WTC11 (cell line): ENCODE data around the gene SNX25.
"Not testable (repeated sequence)": the region's sequence is repeated elsewhere in the genome, so short reads cannot be mapped to it uniquely, and the experiment has no call there.

Experiments
- CBFB ChIP-seq: sonication (generic); formaldehyde crosslinking; IDR thresholded peaks from 2 replicates; pipeline ENCODE4 v1.8.1; 2022; ENCODE audit warnings: mild to moderate bottlenecking, low read depth, missing genetic modification reagents
- FOXK1 ChIP-seq: sonication (generic); formaldehyde crosslinking; IDR thresholded peaks from 2 replicates; pipeline ENCODE4 v1.8.0; 2022; ENCODE audit warnings: mild to moderate bottlenecking, moderate library complexity, missing genetic modification reagents
- GABPB1 ChIP-seq: sonication (generic); formaldehyde crosslinking; IDR thresholded peaks from 2 replicates; pipeline ENCODE4 v1.8.1; 2023; ENCODE audit warnings: mild to moderate bottlenecking, missing genetic modification reagents
- RELA ChIP-seq: sonication (generic); formaldehyde crosslinking; IDR thresholded peaks from 2 replicates; pipeline ENCODE4 v1.8.1; 2022; ENCODE audit warnings: missing genetic modification reagents, mild to moderate bottlenecking, borderline replicate concordance
- ZNF263 ChIP-seq: sonication (generic); formaldehyde crosslinking; IDR thresholded peaks from 2 replicates; pipeline ENCODE4 v1.8.1; 2022; ENCODE audit warnings: low read depth, mild to moderate bottlenecking, moderate library complexity, missing genetic modification reagents
- ZNF423 ChIP-seq: fragments of 250-450 bp; sonication (Bioruptor Pico); IDR thresholded peaks from 2 replicates; pipeline ENCODE4 v2.1.2; 2022; ENCODE audit warnings: mild to moderate bottlenecking, moderate library complexity
- TF ChIP-seq, protein P1 (sequence below): sonication (generic); formaldehyde crosslinking; conservative IDR thresholded peaks from 2 replicates; pipeline ENCODE4 v1.8.1; 2022; ENCODE audit warnings: mild to moderate bottlenecking, missing genetic modification reagents
- TF ChIP-seq, protein P2 (sequence below): fragments of 200-600 bp; IDR thresholded peaks from 2 replicates; pipeline ENCODE4 v1.8.0; 2022; ENCODE audit warnings: antibody characterized with exemption
- TF ChIP-seq, protein P3 (sequence below): sonication (generic); formaldehyde crosslinking; IDR thresholded peaks from 2 replicates; pipeline ENCODE4 v1.8.0; 2022; ENCODE audit warnings: mild to moderate bottlenecking, missing genetic modification reagents
- TF ChIP-seq, protein P4 (sequence below): sonication (generic); formaldehyde crosslinking; IDR thresholded peaks from 2 replicates; pipeline ENCODE4 v1.8.0; 2023; ENCODE audit warnings: missing genetic modification reagents, mild to moderate bottlenecking, borderline replicate concordance
- TF ChIP-seq, protein P5 (sequence below): sonication (generic); formaldehyde crosslinking; IDR thresholded peaks from 2 replicates; pipeline ENCODE4 v1.8.1; 2023; ENCODE audit warnings: mild to moderate bottlenecking, missing genetic modification reagents, borderline replicate concordance
- TF ChIP-seq, protein P6 (sequence below): sonication (generic); formaldehyde crosslinking; IDR thresholded peaks from 2 replicates; pipeline ENCODE4 v1.8.0; 2023; ENCODE audit warnings: mild to moderate bottlenecking, missing genetic modification reagents
- TF ChIP-seq, protein P7 (sequence below): sonication (generic); formaldehyde crosslinking; IDR thresholded peaks from 2 replicates; pipeline ENCODE4 v1.8.1; 2023; ENCODE audit warnings: mild to moderate bottlenecking, missing genetic modification reagents

DNA sequence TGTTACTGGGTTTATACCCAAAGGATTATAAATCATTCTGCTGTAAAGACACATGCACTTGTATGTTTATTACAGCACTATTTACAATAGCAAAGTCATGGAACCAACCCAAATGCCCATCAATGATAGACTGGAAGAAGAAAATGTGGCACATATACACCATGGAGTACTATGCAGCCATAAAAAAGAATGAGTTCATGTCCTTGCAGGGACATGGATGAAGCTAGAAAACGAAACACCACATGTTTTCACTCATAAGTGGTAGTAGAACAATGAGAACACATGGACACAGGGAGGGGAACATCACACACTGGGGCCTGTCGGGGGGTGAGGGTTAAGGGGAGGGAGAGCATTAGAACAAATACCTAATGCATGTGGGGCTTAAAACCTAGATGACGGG lies 108.1 kb downstream of the SNX25 start:
- TF ChIP-seq, protein P1, sequence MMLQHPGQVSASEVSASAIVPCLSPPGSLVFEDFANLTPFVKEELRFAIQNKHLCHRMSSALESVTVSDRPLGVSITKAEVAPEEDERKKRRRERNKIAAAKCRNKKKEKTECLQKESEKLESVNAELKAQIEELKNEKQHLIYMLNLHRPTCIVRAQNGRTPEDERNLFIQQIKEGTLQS (CRISPR knock-in tag), result not testable (repeated sequence)
- TF ChIP-seq, protein P2, sequence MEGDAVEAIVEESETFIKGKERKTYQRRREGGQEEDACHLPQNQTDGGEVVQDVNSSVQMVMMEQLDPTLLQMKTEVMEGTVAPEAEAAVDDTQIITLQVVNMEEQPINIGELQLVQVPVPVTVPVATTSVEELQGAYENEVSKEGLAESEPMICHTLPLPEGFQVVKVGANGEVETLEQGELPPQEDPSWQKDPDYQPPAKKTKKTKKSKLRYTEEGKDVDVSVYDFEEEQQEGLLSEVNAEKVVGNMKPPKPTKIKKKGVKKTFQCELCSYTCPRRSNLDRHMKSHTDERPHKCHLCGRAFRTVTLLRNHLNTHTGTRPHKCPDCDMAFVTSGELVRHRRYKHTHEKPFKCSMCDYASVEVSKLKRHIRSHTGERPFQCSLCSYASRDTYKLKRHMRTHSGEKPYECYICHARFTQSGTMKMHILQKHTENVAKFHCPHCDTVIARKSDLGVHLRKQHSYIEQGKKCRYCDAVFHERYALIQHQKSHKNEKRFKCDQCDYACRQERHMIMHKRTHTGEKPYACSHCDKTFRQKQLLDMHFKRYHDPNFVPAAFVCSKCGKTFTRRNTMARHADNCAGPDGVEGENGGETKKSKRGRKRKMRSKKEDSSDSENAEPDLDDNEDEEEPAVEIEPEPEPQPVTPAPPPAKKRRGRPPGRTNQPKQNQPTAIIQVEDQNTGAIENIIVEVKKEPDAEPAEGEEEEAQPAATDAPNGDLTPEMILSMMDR, result not testable (repeated sequence)
- TF ChIP-seq RELA; ZNF423 (CRISPR knock-in tag); ZNF263; GABPB1 (CRISPR knock-in tag); FOXK1 (CRISPR knock-in tag); CBFB (CRISPR knock-in tag): not testable (repeated sequence)
- TF ChIP-seq, protein P3, sequence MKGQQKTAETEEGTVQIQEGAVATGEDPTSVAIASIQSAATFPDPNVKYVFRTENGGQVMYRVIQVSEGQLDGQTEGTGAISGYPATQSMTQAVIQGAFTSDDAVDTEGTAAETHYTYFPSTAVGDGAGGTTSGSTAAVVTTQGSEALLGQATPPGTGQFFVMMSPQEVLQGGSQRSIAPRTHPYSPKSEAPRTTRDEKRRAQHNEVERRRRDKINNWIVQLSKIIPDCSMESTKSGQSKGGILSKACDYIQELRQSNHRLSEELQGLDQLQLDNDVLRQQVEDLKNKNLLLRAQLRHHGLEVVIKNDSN (CRISPR knock-in tag), result not testable (repeated sequence)
- TF ChIP-seq, protein P4, sequence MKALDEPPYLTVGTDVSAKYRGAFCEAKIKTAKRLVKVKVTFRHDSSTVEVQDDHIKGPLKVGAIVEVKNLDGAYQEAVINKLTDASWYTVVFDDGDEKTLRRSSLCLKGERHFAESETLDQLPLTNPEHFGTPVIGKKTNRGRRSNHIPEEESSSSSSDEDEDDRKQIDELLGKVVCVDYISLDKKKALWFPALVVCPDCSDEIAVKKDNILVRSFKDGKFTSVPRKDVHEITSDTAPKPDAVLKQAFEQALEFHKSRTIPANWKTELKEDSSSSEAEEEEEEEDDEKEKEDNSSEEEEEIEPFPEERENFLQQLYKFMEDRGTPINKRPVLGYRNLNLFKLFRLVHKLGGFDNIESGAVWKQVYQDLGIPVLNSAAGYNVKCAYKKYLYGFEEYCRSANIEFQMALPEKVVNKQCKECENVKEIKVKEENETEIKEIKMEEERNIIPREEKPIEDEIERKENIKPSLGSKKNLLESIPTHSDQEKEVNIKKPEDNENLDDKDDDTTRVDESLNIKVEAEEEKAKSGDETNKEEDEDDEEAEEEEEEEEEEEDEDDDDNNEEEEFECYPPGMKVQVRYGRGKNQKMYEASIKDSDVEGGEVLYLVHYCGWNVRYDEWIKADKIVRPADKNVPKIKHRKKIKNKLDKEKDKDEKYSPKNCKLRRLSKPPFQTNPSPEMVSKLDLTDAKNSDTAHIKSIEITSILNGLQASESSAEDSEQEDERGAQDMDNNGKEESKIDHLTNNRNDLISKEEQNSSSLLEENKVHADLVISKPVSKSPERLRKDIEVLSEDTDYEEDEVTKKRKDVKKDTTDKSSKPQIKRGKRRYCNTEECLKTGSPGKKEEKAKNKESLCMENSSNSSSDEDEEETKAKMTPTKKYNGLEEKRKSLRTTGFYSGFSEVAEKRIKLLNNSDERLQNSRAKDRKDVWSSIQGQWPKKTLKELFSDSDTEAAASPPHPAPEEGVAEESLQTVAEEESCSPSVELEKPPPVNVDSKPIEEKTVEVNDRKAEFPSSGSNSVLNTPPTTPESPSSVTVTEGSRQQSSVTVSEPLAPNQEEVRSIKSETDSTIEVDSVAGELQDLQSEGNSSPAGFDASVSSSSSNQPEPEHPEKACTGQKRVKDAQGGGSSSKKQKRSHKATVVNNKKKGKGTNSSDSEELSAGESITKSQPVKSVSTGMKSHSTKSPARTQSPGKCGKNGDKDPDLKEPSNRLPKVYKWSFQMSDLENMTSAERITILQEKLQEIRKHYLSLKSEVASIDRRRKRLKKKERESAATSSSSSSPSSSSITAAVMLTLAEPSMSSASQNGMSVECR (CRISPR knock-in tag), result not testable (repeated sequence)
- TF ChIP-seq, protein P5, sequence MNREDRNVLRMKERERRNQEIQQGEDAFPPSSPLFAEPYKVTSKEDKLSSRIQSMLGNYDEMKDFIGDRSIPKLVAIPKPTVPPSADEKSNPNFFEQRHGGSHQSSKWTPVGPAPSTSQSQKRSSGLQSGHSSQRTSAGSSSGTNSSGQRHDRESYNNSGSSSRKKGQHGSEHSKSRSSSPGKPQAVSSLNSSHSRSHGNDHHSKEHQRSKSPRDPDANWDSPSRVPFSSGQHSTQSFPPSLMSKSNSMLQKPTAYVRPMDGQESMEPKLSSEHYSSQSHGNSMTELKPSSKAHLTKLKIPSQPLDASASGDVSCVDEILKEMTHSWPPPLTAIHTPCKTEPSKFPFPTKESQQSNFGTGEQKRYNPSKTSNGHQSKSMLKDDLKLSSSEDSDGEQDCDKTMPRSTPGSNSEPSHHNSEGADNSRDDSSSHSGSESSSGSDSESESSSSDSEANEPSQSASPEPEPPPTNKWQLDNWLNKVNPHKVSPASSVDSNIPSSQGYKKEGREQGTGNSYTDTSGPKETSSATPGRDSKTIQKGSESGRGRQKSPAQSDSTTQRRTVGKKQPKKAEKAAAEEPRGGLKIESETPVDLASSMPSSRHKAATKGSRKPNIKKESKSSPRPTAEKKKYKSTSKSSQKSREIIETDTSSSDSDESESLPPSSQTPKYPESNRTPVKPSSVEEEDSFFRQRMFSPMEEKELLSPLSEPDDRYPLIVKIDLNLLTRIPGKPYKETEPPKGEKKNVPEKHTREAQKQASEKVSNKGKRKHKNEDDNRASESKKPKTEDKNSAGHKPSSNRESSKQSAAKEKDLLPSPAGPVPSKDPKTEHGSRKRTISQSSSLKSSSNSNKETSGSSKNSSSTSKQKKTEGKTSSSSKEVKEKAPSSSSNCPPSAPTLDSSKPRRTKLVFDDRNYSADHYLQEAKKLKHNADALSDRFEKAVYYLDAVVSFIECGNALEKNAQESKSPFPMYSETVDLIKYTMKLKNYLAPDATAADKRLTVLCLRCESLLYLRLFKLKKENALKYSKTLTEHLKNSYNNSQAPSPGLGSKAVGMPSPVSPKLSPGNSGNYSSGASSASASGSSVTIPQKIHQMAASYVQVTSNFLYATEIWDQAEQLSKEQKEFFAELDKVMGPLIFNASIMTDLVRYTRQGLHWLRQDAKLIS (CRISPR knock-in tag), result not testable (repeated sequence)
- TF ChIP-seq, protein P6, sequence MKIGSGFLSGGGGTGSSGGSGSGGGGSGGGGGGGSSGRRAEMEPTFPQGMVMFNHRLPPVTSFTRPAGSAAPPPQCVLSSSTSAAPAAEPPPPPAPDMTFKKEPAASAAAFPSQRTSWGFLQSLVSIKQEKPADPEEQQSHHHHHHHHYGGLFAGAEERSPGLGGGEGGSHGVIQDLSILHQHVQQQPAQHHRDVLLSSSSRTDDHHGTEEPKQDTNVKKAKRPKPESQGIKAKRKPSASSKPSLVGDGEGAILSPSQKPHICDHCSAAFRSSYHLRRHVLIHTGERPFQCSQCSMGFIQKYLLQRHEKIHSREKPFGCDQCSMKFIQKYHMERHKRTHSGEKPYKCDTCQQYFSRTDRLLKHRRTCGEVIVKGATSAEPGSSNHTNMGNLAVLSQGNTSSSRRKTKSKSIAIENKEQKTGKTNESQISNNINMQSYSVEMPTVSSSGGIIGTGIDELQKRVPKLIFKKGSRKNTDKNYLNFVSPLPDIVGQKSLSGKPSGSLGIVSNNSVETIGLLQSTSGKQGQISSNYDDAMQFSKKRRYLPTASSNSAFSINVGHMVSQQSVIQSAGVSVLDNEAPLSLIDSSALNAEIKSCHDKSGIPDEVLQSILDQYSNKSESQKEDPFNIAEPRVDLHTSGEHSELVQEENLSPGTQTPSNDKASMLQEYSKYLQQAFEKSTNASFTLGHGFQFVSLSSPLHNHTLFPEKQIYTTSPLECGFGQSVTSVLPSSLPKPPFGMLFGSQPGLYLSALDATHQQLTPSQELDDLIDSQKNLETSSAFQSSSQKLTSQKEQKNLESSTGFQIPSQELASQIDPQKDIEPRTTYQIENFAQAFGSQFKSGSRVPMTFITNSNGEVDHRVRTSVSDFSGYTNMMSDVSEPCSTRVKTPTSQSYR (CRISPR knock-in tag), result not testable (repeated sequence)
- TF ChIP-seq, protein P7, sequence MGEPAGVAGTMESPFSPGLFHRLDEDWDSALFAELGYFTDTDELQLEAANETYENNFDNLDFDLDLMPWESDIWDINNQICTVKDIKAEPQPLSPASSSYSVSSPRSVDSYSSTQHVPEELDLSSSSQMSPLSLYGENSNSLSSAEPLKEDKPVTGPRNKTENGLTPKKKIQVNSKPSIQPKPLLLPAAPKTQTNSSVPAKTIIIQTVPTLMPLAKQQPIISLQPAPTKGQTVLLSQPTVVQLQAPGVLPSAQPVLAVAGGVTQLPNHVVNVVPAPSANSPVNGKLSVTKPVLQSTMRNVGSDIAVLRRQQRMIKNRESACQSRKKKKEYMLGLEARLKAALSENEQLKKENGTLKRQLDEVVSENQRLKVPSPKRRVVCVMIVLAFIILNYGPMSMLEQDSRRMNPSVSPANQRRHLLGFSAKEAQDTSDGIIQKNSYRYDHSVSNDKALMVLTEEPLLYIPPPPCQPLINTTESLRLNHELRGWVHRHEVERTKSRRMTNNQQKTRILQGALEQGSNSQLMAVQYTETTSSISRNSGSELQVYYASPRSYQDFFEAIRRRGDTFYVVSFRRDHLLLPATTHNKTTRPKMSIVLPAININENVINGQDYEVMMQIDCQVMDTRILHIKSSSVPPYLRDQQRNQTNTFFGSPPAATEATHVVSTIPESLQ (CRISPR knock-in tag), result not testable (repeated sequence)
